OCI-M1 (cell line): ENCODE data around the gene ELMO2.

Experiments used
- DNase-seq: peaks from one replicate; lab custom pipeline; 2025; lab: John Stamatoyannopoulos, UW

The ELMO2 gene

GRCh38 chr20:46331611-46332361 is 74.6 kb downstream of the ELMO2 start:
- no peak for DNase-seq

GRCh38 chr20:46330831-46331371 is 75.5 kb downstream of the ELMO2 start:
- DNase-seq = no peak

- no peak for DNase-seq
These were observed 76.2 kb downstream of the ELMO2 start for GRCh38 chr20:46330072-46330763.

- DNase-seq = no peak
These were observed 78.1 kb downstream of the ELMO2 start for GRCh38 chr20:46328200-46328882.

- DNase-seq = no peak
These were observed 78.9 kb downstream of the ELMO2 start for GRCh38 chr20:46327557-46327956.

- no peak for DNase-seq
These were observed 80.6 kb downstream of the ELMO2 start for GRCh38 chr20:46325789-46326188.

GRCh38 chr20:46324960-46325703 is 81.3 kb downstream of the ELMO2 start:
- peak; percentile 58 for DNase-seq

- DNase-seq = no peak
These were observed 82.0 kb downstream of the ELMO2 start for GRCh38 chr20:46324379-46324778.

GRCh38 chr20:46323557-46323956 is 82.9 kb downstream of the ELMO2 start:
- no peak for DNase-seq

GRCh38 chr20:46322641-46323040 is 83.8 kb downstream of the ELMO2 start:
- DNase-seq = no peak

GRCh38 chr20:46317685-46318177 is 88.7 kb downstream of the ELMO2 start:
- no peak for DNase-seq

GRCh38 chr20:46316984-46317684 is 89.3 kb downstream of the ELMO2 start:
- DNase-seq = no peak
